HCT116 (cell line): ENCODE data around the gene DPP4. TPM values are rescaled to one million over a fixed set of nuclear protein-coding genes. Genes with fewer than 3 reads are reported as not detected.

Source experiments
- ATAC-seq: fragments of 200-7000 bp; cut with Tn5 transposase; 2 replicates; pipeline ENCODE4 v1.9.1; 2020; ENCODE audit warnings: mild to moderate bottlenecking, moderate library complexity
- BruUV-seq: library from RNA; stranded (reverse); fragments of 400-500 nt; replicated peaks from 2 replicates; lab custom pipeline; 2021; lab: Mats Ljungman, UMichigan
- CTCF ChIA-PET: fragments of 300-600 bp; sonication (Branson Sonifier 250); formaldehyde crosslinking; loops from one replicate; lab custom pipeline; 2021; ENCODE audit warnings: antibody characterized with exemption; lab: Charles Lee
- POLR2A ChIA-PET: fragments of 300-600, 350-600 bp; sonication (Branson Sonifier 250); formaldehyde crosslinking; loops from one replicate; lab custom pipeline; 2021; ENCODE audit warnings: antibody characterized with exemption; lab: Charles Lee
- RAD21 ChIA-PET, 2 experiments: fragments of 300-600 bp; sonication (Branson Sonifier 250); formaldehyde crosslinking; loops; one replicate each; lab custom pipeline; 2023; ENCODE audit warnings: low total read pairs in 2 of 2; ENCODE audit not compliant: uncharacterized antibody in 2 of 2, unreplicated experiment in 2 of 2, low non-redundant PET in 1 of 2; lab: Charles Lee
- DNase-seq: peaks from one replicate; pipeline ENCODE4 v3.0.0-alpha.2; 2010; ENCODE audit warnings: low read depth, low spot score
- H2AFZ ChIP-seq: fragments of 200-600 bp; shearing (Covaris generic), sonication (generic); 2 replicates; pipeline ENCODE4 v1.6.1; 2017; ENCODE audit warnings: low read depth, mixed run types, mixed read lengths, antibody characterized with exemption, low read length; ENCODE audit not compliant: poor library complexity, severe bottlenecking
- H3K27ac ChIP-seq: 2 replicates; pipeline ENCODE4 v1.5.1; 2012; ENCODE audit warnings: low read depth, low read length
- H3K27me3 ChIP-seq: fragments of 200-600 bp; sonication (generic); 2 replicates; pipeline ENCODE4 v1.6.1; 2016; ENCODE audit warnings: mixed run types, low read length, mixed read lengths; ENCODE audit not compliant: insufficient read depth
- H3K36me3 ChIP-seq, 2 experiments: fragments of 200-500 bp in 1 of 2; fragments of 200-600 bp in 1 of 2; sonication (Bioruptor generic) in 1 of 2; sonication (generic) in 1 of 2; 2 replicates each; pipeline versions ENCODE4 v1.5.1 to v1.6.1; 2014 to 2016; ENCODE audit warnings: low read length in 2 of 2, inconsistent platforms in 1 of 2, mixed read lengths in 1 of 2, mixed run types in 1 of 2; ENCODE audit not compliant: insufficient read depth in 2 of 2, control insufficient read depth in 1 of 2
- H3K4me1 ChIP-seq, 2 experiments: fragments of 200-600 bp in 1 of 2; sonication (generic) in 1 of 2; 2 replicates each; pipeline versions ENCODE4 v1.5.1 to v1.6.1; 2012 to 2017; ENCODE audit warnings: low read length in 2 of 2, inconsistent platforms in 1 of 2, mild to moderate bottlenecking in 1 of 2, mixed read lengths in 1 of 2, mixed run types in 1 of 2, moderate library complexity in 1 of 2; ENCODE audit not compliant: insufficient read depth in 2 of 2, control insufficient read depth in 1 of 2
- H3K4me2 ChIP-seq: fragments of 200-600 bp; sonication (generic); 2 replicates; pipeline ENCODE4 v1.6.1; 2017; ENCODE audit warnings: mixed run types, low read length, mixed read lengths
- H3K4me3 ChIP-seq, 2 experiments: fragments of 200-600 bp in 1 of 2; sonication (generic) in 1 of 2; replicated peaks in 1 of 2; 2 replicates each; pipeline ENCODE4 v1.5.1; 2011 to 2016; ENCODE audit warnings: low read length in 2 of 2, control low read depth in 1 of 2, low read depth in 1 of 2, mild to moderate bottlenecking in 1 of 2, mixed read lengths in 1 of 2, mixed run types in 1 of 2
- H3K79me2 ChIP-seq: fragments of 200-600 bp; sonication (generic); 2 replicates; pipeline ENCODE4 v1.6.1; 2017; ENCODE audit warnings: mild to moderate bottlenecking, mixed run types, low read length, moderate library complexity, mixed read lengths; ENCODE audit not compliant: insufficient read depth
- H3K9ac ChIP-seq: fragments of 200-600 bp; sonication (generic); 2 replicates; pipeline ENCODE4 v1.6.1; 2016; ENCODE audit warnings: low read length, mixed read lengths
- H3K9me2 ChIP-seq: fragments of 200-600 bp; sonication (generic), shearing (Covaris generic); 2 replicates; pipeline ENCODE4 v1.6.1; 2017; ENCODE audit warnings: mixed run types, mild to moderate bottlenecking, moderate library complexity; ENCODE audit not compliant: insufficient read depth
- H3K9me3 ChIP-seq, 2 experiments: fragments of 200-500 bp in 1 of 2; fragments of 200-600 bp in 1 of 2; sonication (Bioruptor generic) in 1 of 2; sonication (generic) in 1 of 2; 2 replicates each; pipeline ENCODE4 v1.6.1; 2014 to 2017; ENCODE audit warnings: low read length in 2 of 2, mixed read lengths in 2 of 2, inconsistent platforms in 1 of 2, low read depth in 1 of 2, mild to moderate bottlenecking in 1 of 2, mixed run types in 1 of 2, moderate library complexity in 1 of 2; ENCODE audit not compliant: control insufficient read depth in 1 of 2, insufficient read depth in 1 of 2
- H4K20me1 ChIP-seq: fragments of 200-600 bp; sonication (generic), shearing (Covaris generic); 2 replicates; pipeline ENCODE4 v1.6.1; 2017; ENCODE audit warnings: mixed run types, mild to moderate bottlenecking, moderate library complexity; ENCODE audit not compliant: insufficient read depth
- ATF3 ChIP-seq: IDR thresholded peaks from 2 replicates; pipeline ENCODE4 v1.6.1; 2012
- CBX3 ChIP-seq: IDR thresholded peaks from 2 replicates; pipeline ENCODE4 v1.6.1; 2012; ENCODE audit warnings: low read depth
- CTCF ChIP-seq, 3 experiments: fragments of 200-600 bp in 1 of 3; sonication (generic) in 1 of 3; IDR thresholded peaks in 2 of 3; conservative IDR thresholded peaks in 1 of 3; 2 replicates each; pipeline ENCODE4 v1.5.1; 2012 to 2017; ENCODE audit warnings: low read depth in 2 of 3, low read length in 2 of 3, antibody characterized with exemption in 1 of 3, borderline replicate concordance in 1 of 3, control low read depth in 1 of 3, mild to moderate bottlenecking in 1 of 3, mixed read lengths in 1 of 3, mixed run types in 1 of 3, moderate library complexity in 1 of 3; ENCODE audit not compliant: insufficient read depth in 1 of 3
- EGR1 ChIP-seq: IDR thresholded peaks from 2 replicates; pipeline ENCODE4 v1.6.1; 2012; ENCODE audit warnings: low read depth
- ELF1 ChIP-seq: IDR thresholded peaks from 2 replicates; pipeline ENCODE4 v1.6.1; 2012; ENCODE audit warnings: low read depth, borderline replicate concordance
- EZH2 ChIP-seq: fragments of 200-600 bp; sonication (generic); IDR thresholded peaks from 2 replicates; pipeline ENCODE4 v1.6.1; 2017; ENCODE audit warnings: antibody characterized with exemption, mixed run types
- EZH2phosphoT487 ChIP-seq: fragments of 200-600 bp; IDR thresholded peaks from 2 replicates; pipeline ENCODE4 v1.6.1; 2018; ENCODE audit warnings: antibody characterized with exemption, borderline replicate concordance
- FOSL1 ChIP-seq: IDR thresholded peaks from 2 replicates; pipeline ENCODE4 v1.6.1; 2012; ENCODE audit warnings: low read depth
- MAX ChIP-seq: IDR thresholded peaks from 2 replicates; pipeline ENCODE4 v1.6.1; 2012
- POLR2A ChIP-seq: IDR thresholded peaks from 2 replicates; pipeline ENCODE4 v1.7.0; 2011; ENCODE audit warnings: borderline replicate concordance; ENCODE audit not compliant: insufficient read depth, insufficient read length; ENCODE audit errors: extremely low read depth
- POLR2AphosphoS5 ChIP-seq: IDR thresholded peaks from 2 replicates; pipeline ENCODE4 v1.6.1; 2011; ENCODE audit warnings: mild to moderate bottlenecking, low read depth, low read length, moderate library complexity
- RAD21 ChIP-seq: IDR thresholded peaks from 2 replicates; pipeline ENCODE4 v1.6.1; 2012; ENCODE audit warnings: low read depth, mild to moderate bottlenecking
- REST ChIP-seq: IDR thresholded peaks from 2 replicates; pipeline ENCODE4 v1.6.1; 2012; ENCODE audit warnings: low read depth
- SIN3A ChIP-seq: IDR thresholded peaks from 2 replicates; pipeline ENCODE4 v1.6.1; 2012; ENCODE audit warnings: low read depth
- SP1 ChIP-seq: IDR thresholded peaks from 2 replicates; pipeline ENCODE4 v1.6.1; 2012; ENCODE audit warnings: low read depth
- TCF7L2 ChIP-seq: IDR thresholded peaks from 2 replicates; pipeline ENCODE4 v1.7.0; 2011; ENCODE audit warnings: borderline replicate concordance, inconsistent platforms; ENCODE audit not compliant: insufficient read depth, insufficient read length; ENCODE audit errors: extremely low read depth
- YY1 ChIP-seq: IDR thresholded peaks from 2 replicates; pipeline ENCODE4 v1.6.1; 2011; ENCODE audit warnings: low read length, low read depth, moderate library complexity, mild to moderate bottlenecking; ENCODE audit not compliant: insufficient replicate concordance; ENCODE audit errors: extremely low read depth
- ZBTB33 ChIP-seq: IDR thresholded peaks from 2 replicates; pipeline ENCODE4 v1.6.1; 2011; ENCODE audit warnings: mild to moderate bottlenecking, low read length, moderate library complexity; ENCODE audit not compliant: insufficient replicate concordance; ENCODE audit errors: extremely low read depth
- ZFX ChIP-seq: fragments of 450-650 bp; IDR thresholded peaks from 2 replicates; pipeline ENCODE4 v1.6.1; 2017
- ZNF274 ChIP-seq: fragments of 200-500 bp; sonication (Bioruptor generic); IDR thresholded peaks from 2 replicates; pipeline ENCODE4 v1.6.1; 2014; ENCODE audit warnings: mild to moderate bottlenecking, low read depth, low read length, inconsistent platforms
- intact Hi-C: fragments of 100-400 bp; cut with micrococcal nuclease; formaldehyde crosslinking; loops from 2 replicates; pipeline ENCODE4 v1.10.0; 2022
- total RNA-seq: library from RNA; stranded (reverse); gene quantifications from one replicate; pipeline ENCODE4 v1.2.1, GENCODE V29; 2021; ENCODE audit not compliant: unreplicated experiment

The DPP4 gene
- total RNA-seq, 1 experiment from 2014 or later = 3.6 TPM

- Histone ChIP-seq H4K20me1 (no peaks in the 10 kb centered on the region), H3K79me2 (no peaks in the 10 kb centered on the region), H3K4me1 (peaks cover 2 to 27% of the 10 kb centered on the region in 2 experiments; a peak in 1 of 4 replicates), H3K9me3 (peaks cover 0 to 3% of the 10 kb centered on the region in 2 experiments; a peak in 2 of 4 replicates), H3K4me2 (no peak overlapping the region), H3K9me2 (no peaks in the 10 kb centered on the region), H3K27ac (no peak overlapping the region), H2AFZ (no peak overlapping the region), H3K4me3 (no peak overlapping the region), H3K36me3 (no peaks in the 10 kb centered on the region), H3K9ac (no peak overlapping the region), H3K27me3 (no peaks in the 10 kb centered on the region)
- TF ChIP-seq EGR1 = no peak
- no peak for TF ChIP-seq CBX3
- no peak for TF ChIP-seq EZH2
- no peak for TF ChIP-seq CTCF (IDR thresholded peaks at IDR 0.05 in 2 of 3, conservative IDR thresholded peaks at IDR 0.05 in 1 of 3; ENCODE audit: borderline replicate concordance in 1 of 3, insufficient read depth in 1 of 3, low read depth in 2 of 3, low read length in 2 of 3)
- no peak for TF ChIP-seq SIN3A
- TF ChIP-seq TCF7L2 = no peak
- no peak for TF ChIP-seq SP1
- no peak for TF ChIP-seq ELF1
- TF ChIP-seq ZBTB33 = no peak
- TF ChIP-seq REST = no peak
- no peak for TF ChIP-seq POLR2A
- TF ChIP-seq RAD21 = no peak
- TF ChIP-seq FOSL1 = no peak
- no peak for TF ChIP-seq POLR2AphosphoS5
- no peak for TF ChIP-seq EZH2phosphoT487
- no peak for TF ChIP-seq ZNF274
- TF ChIP-seq YY1 = no peak
- no peak for TF ChIP-seq ZFX
- TF ChIP-seq ATF3 = no peak
- TF ChIP-seq MAX = no peak
- BruUV-seq = no TSS peak
- intact Hi-C loops = no loop called here
- ATAC-seq = no peak
- RAD21 ChIA-PET = no interaction called here
- CTCF ChIA-PET = interaction anchor here (0.6 kb wide), 1 partner anchor 53 kb away, joined by 3 read pairs; no protein-coding TSS in a partner anchor
- POLR2A ChIA-PET = no interaction called here
- no peak for DNase-seq
Observed at GRCh38 chr2:162060532-162060931, 13.5 kb downstream of the DPP4 start.
